Left renal pelvis (tissue), 4 donors: ENCODE results near the gene ARHGAP26. TPM values are rescaled to one million over a fixed set of nuclear protein-coding genes. Genes with fewer than 3 reads are reported as not detected.

ENCODE experiments used
- DNase-seq, 4 donors: peaks; one replicate each; pipeline ENCODE4 v3.0.0-alpha.2; 2013; ENCODE audit warnings: low read depth in 4 of 4, low spot score in 3 of 4
- polyA plus RNA-seq, 4 donors: library from polyadenylated mRNA; unstranded; fragments of 120-200 nt; gene quantifications; one replicate each; pipeline ENCODE4 v1.2.1, GENCODE V29; 2013; ENCODE audit not compliant: insufficient read length in 4 of 4

The ARHGAP26 gene
- polyA plus RNA-seq, 4 donors = 9.9 to 12.9 (median 11.1) TPM

- no peak for DNase-seq
Observed at GRCh38 chr5:143205386-143205785, 435.2 kb downstream of the ARHGAP26 start.

DNA sequence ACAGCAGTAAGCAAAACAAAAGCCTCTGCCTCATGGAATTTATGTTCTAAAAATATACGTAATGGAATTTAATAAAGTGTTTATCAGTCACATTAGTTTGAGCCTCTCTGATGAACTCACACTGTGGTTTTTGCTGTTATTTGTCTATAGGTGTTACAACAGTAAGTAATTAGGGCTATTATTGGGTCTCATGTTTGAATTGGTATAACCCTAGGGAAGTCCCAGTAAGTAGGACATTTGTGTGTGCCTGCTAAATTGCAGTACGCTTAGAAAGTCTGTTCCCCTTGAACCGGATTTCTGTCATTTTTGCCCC, 435.7 kb downstream of the ARHGAP26 start:
- no peak for DNase-seq

GRCh38 chr5:143206196-143207053, 436.2 kb downstream of the ARHGAP26 start:
- no peak for DNase-seq

GRCh38 chr5:143207058-143207457, 436.9 kb downstream of the ARHGAP26 start:
- no peak for DNase-seq

DNA sequence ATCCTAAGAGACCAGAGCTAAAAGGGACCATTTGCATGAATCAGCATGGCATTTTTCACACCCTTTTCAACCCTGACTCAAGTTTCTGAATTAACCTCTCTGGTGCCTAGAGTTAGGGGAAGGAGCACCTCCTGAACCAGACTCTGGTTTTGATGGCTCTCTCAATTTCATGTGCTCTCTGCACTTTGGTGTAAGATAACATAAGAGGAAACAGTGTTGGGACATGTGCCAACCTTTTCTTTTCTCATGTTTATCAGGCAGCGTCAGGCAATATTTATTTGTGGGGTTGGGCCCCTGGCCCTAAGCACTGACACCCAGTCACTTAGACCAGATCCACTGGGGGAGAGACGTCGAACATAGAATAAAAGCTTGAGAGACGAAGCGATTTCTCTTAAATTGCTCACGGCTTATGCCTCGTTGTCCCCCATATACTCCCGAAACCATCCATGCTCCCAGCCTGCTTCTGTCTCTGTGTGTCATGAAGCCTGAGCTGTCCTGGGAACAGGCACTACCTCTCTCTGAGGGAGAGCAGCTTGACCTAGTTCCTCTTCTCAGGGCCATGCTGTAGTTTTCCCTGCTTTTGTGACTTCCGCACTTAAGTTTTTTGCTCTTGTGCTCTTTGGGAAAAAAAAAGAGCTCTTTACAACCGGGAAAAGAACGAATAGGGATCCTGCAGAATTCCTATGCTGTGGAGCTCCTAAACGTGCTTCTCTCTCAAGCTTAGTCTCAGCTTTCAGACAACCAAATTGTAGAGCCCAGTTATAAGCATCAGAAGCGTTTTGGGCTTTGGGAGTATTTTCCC, 437.6 kb downstream of the ARHGAP26 start:
- no peak for DNase-seq

GRCh38 chr5:143208365-143208641, 438.1 kb downstream of the ARHGAP26 start:
- DNase-seq = no peak

- DNase-seq = no peak
Observed at GRCh38 chr5:143208781-143209510, 438.8 kb downstream of the ARHGAP26 start.

- no peak for DNase-seq
Observed at GRCh38 chr5:143209881-143210395, 439.8 kb downstream of the ARHGAP26 start.

- no peak for DNase-seq
Observed at GRCh38 chr5:143210576-143210975, 440.4 kb downstream of the ARHGAP26 start.

DNA sequence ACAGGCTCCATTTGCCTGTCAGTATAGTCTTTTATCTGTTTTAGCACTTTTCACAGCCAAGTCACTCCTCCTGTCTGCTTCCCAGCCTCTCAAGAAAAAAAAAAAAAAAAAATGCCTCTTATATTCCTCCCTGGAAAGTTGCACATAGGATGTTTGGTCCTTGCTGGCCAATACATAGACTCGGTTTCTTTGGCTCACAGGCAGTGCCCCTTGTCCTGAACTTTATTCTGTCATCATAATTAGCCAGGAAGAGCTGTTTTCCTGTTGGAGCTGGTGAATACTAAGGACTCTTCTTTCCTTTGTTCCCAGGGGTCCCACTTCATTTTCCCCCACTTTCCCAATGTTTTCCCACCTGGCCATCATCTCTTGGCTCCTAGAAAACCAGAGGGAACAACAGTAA, 442.1 kb downstream of the ARHGAP26 start:
- no peak for DNase-seq

GRCh38 chr5:143213231-143213850, 443.2 kb downstream of the ARHGAP26 start:
- DNase-seq = no peak

- DNase-seq = no peak
Observed at GRCh38 chr5:143213851-143214363, 443.7 kb downstream of the ARHGAP26 start.

GRCh38 chr5:143214458-143214857, 444.3 kb downstream of the ARHGAP26 start:
- no peak for DNase-seq

- DNase-seq = no peak
Observed at GRCh38 chr5:143214890-143215289, 444.7 kb downstream of the ARHGAP26 start.

- DNase-seq = no peak
Observed at GRCh38 chr5:143215690-143216089, 445.5 kb downstream of the ARHGAP26 start.

DNA sequence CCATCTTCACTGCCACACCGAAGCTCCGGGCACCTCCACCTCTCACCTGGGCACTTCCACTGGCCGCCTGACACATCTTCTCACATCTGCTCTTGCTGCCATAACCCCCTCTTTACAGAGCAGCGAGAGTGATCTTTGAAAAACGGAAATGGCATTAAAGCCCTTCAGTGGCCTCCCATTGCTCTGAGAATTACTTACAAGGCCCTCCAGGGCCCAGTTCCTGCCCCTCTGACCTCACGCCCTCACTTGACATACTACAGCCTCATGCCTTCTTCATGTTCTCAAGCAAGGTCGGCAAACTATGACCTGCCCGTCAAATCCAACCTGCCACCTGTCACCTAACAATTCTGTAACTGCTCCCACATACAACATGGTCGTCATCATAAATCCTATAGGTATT, 446.0 kb downstream of the ARHGAP26 start:
- no peak for DNase-seq

- no peak for DNase-seq
Observed at GRCh38 chr5:143217065-143217803, 447.1 kb downstream of the ARHGAP26 start.

DNA sequence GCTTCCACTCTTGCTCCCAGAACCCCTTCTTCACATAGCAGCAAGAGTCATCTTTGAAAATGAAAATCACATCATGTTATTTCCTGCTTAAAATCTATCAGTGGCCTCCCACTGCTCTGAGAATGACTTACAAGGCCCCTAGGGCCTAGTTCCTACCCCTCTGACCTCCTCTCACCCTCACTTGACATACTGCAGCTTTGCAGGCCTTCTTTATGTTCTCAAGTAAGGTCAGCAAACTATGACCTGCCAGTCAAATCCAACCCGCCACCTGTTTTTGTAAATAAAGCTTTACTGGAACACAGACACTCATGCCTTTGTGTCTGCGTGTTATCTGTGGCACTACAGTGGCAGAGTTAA, 447.6 kb downstream of the ARHGAP26 start:
- DNase-seq = no peak

- DNase-seq = no peak
Observed at GRCh38 chr5:143218517-143219170, 448.5 kb downstream of the ARHGAP26 start.

GRCh38 chr5:143219696-143220095, 449.5 kb downstream of the ARHGAP26 start:
- no peak for DNase-seq
